Breast epithelium (tissue), 4 donors: ENCODE data around the gene SLC66A2. TPM values are rescaled to one million over a fixed set of nuclear protein-coding genes. Genes with fewer than 3 reads are reported as not detected.

Experiments
- DNase-seq, 2 donors: peaks; one replicate each; pipeline ENCODE4 v3.0.0-alpha.2; 2019; ENCODE audit warnings: low spot score in 2 of 2
- H3K27ac ChIP-seq, 2 donors: fragments of 200-600 bp; sonication (generic) in 1 of 2; one replicate each; pipeline ENCODE4 v1.5.1; 2016 to 2019; ENCODE audit warnings: mild to moderate bottlenecking in 1 of 2
- H3K27me3 ChIP-seq, 2 donors: fragments of 200-600 bp; sonication (generic) in 1 of 2; one replicate each; pipeline versions ENCODE4 v1.5.1 to v1.6.0; 2017 to 2019; ENCODE audit warnings: control low read depth in 1 of 2, mild to moderate bottlenecking in 1 of 2
- H3K36me3 ChIP-seq: fragments of 200-600 bp; one replicate; pipeline ENCODE4 v1.5.1; 2019
- H3K4me1 ChIP-seq, 2 donors: fragments of 200-600 bp; sonication (generic); one replicate each; pipeline ENCODE4 v1.5.1; 2016 to 2019; ENCODE audit warnings: control low read depth in 1 of 2
- H3K4me3 ChIP-seq, 3 donors: fragments of 200-600 bp; sonication (generic); 1 replicate in 2 of 3; 2 replicates in 1 of 3; pipeline ENCODE4 v1.5.1; 2016 to 2019; ENCODE audit warnings: mild to moderate bottlenecking in 3 of 3, moderate library complexity in 2 of 3
- H3K9me3 ChIP-seq, 2 donors: fragments of 200-600 bp; sonication (generic) in 1 of 2; one replicate each; pipeline ENCODE4 v1.5.1; 2016 to 2019; ENCODE audit warnings: control low read depth in 1 of 2
- CTCF ChIP-seq, 3 donors: fragments of 450-650 bp; IDR thresholded peaks; one replicate each; pipeline ENCODE4 v1.5.1; 2016 to 2017; ENCODE audit warnings: antibody characterized with exemption in 3 of 3, mild to moderate bottlenecking in 3 of 3, moderate library complexity in 3 of 3
- POLR2A ChIP-seq: fragments of 450-650 bp; IDR thresholded peaks from one replicate; pipeline ENCODE4 v1.6.1; 2016; ENCODE audit warnings: antibody characterized with exemption, mild to moderate bottlenecking, moderate library complexity
- POLR2AphosphoS5 ChIP-seq, 3 donors: sonication (generic); formaldehyde crosslinking; IDR thresholded peaks; one replicate each; pipeline ENCODE4 v1.6.1; 2017; ENCODE audit warnings: antibody characterized with exemption in 3 of 3
- intact Hi-C: fragments of 100-400 bp; cut with DNase I; formaldehyde crosslinking; loops from one replicate; pipeline ENCODE4 v1.15.1; 2023; ENCODE audit warnings: low total_unique reads
- total RNA-seq, 3 donors: library from RNA; depleted of rRNA; stranded (reverse); fragments of >200 nt; gene quantifications; one replicate each; pipeline ENCODE4 v1.1.0, GENCODE V29; 2016

The SLC66A2 gene
- total RNA-seq, 3 donors from 2014 or later, result 45.2 to 141 (median 65.9) TPM

- DNase-seq, result peak in 1 of 2 donors; percentile 19
- Histone ChIP-seq H3K27ac (peak overlapping the region in 1 of 2 donors; percentile 82), H3K27me3 (no peaks in the 10 kb centered on the region), H3K9me3 (peaks cover 5 to 9% of the 10 kb centered on the region in 2 donors), H3K4me1 (no peaks in the 10 kb centered on the region), H3K36me3 (no peaks in the 10 kb centered on the region), H3K4me3 (no peak overlapping the region)
- no peak for TF ChIP-seq POLR2A
- TF ChIP-seq POLR2AphosphoS5 (IDR thresholded peaks at IDR 0.05), result no peak
- no peak for TF ChIP-seq CTCF (IDR thresholded peaks at IDR 0.05)
- intact Hi-C loops, result no loop called here
These were observed 14.2 kb downstream of the SLC66A2 start for GRCh38 chr18:79937103-79937860.

GRCh38 chr18:79936641-79937040, 14.8 kb downstream of the SLC66A2 start:
- no peaks in the 10 kb centered on the region for H3K4me1 ChIP-seq
- intact Hi-C loops, result no loop called here
- no peak overlapping the region for H3K4me3 ChIP-seq
- TF ChIP-seq POLR2AphosphoS5 (IDR thresholded peaks at IDR 0.05), result no peak
- TF ChIP-seq POLR2A, result no peak
- peaks cover 8 to 11% of the 10 kb centered on the region in 2 donors for H3K9me3 ChIP-seq
- no peak overlapping the region for H3K27ac ChIP-seq
- peak in 1 of 2 donors; percentile 10 for DNase-seq
- no peaks in the 10 kb centered on the region for H3K27me3 ChIP-seq
- no peaks in the 10 kb centered on the region for H3K36me3 ChIP-seq

- Histone ChIP-seq H3K27me3 (no peaks in the 10 kb centered on the region), H3K9me3 (peaks cover 10 to 19% of the 10 kb centered on the region in 2 donors), H3K4me3 (no peak overlapping the region), H3K36me3 (no peaks in the 10 kb centered on the region), H3K27ac (no peak overlapping the region), H3K4me1 (no peaks in the 10 kb centered on the region)
- DNase-seq, result peak in 1 of 2 donors; percentile 30
- intact Hi-C loops, result no loop called here
- TF ChIP-seq POLR2A, result no peak
- no peak for TF ChIP-seq POLR2AphosphoS5 (IDR thresholded peaks at IDR 0.05)
- TF ChIP-seq CTCF (IDR thresholded peaks at IDR 0.05), result no peak
These were observed 15.5 kb downstream of the SLC66A2 start for GRCh38 chr18:79935925-79936324.

- Histone ChIP-seq H3K4me1 (no peaks in the 10 kb centered on the region), H3K36me3 (no peaks in the 10 kb centered on the region), H3K4me3 (no peak overlapping the region), H3K27me3 (no peaks in the 10 kb centered on the region), H3K9me3 (peaks cover 10 to 22% of the 10 kb centered on the region in 2 donors), H3K27ac (no peak overlapping the region)
- no peak for TF ChIP-seq POLR2A
- no peak for TF ChIP-seq POLR2AphosphoS5 (IDR thresholded peaks at IDR 0.05)
- no peak for TF ChIP-seq CTCF (IDR thresholded peaks at IDR 0.05)
- intact Hi-C loops, result no loop called here
- DNase-seq, result no peak
These were observed 16.0 kb downstream of the SLC66A2 start for GRCh38 chr18:79935499-79935898.

- H3K27ac ChIP-seq, result no peak overlapping the region
- H3K4me1 ChIP-seq, result no peaks in the 10 kb centered on the region
- DNase-seq, result peak in 1 of 2 donors; percentile 9
- no peaks in the 10 kb centered on the region for H3K27me3 ChIP-seq
- intact Hi-C loops, result no loop called here
- no peaks in the 10 kb centered on the region for H3K36me3 ChIP-seq
- no peak overlapping the region for H3K4me3 ChIP-seq
- peaks cover 10 to 26% of the 10 kb centered on the region in 2 donors for H3K9me3 ChIP-seq
- no peak for TF ChIP-seq POLR2A
- TF ChIP-seq POLR2AphosphoS5 (IDR thresholded peaks at IDR 0.05), result no peak
- TF ChIP-seq CTCF (IDR thresholded peaks at IDR 0.05), result no peak
These were observed 16.4 kb downstream of the SLC66A2 start for GRCh38 chr18:79935098-79935480.
